Right lobe of liver (tissue), 4 donors: ENCODE measurements around the gene IRX4.

Source experiments
- CTCF ChIP-seq, 4 donors: fragments of 200-600 bp in 3 of 4; fragments of 450-650 bp in 1 of 4; IDR thresholded peaks; one replicate each; pipeline versions ENCODE4 v1.5.1 to v1.8.0; 2016 to 2022; ENCODE audit warnings: antibody characterized with exemption in 4 of 4, mild to moderate bottlenecking in 2 of 4
- POLR2A ChIP-seq: fragments of 450-650 bp; IDR thresholded peaks from one replicate; pipeline ENCODE4 v1.6.1; 2017; ENCODE audit warnings: antibody characterized with exemption, mild to moderate bottlenecking
- donor health status: DM: no; HTN: no; CAD: no.
- donor health status: DM: no; HTN: no; CAD: no.
- donor health status: DM: no; HTN: yes; CAD: no.

GRCh38 chr5:1885868-1886845 is 3.4 kb upstream of the IRX4 start:
- TF ChIP-seq CTCF (IDR thresholded peaks at IDR 0.05) = no peak
- TF ChIP-seq POLR2A = no peak
